BLaER1 (cell line): ENCODE results near the gene PSMD8.
"Not testable (repeated sequence)": the region's sequence is repeated elsewhere in the genome, so short reads cannot be mapped to it uniquely, and the experiment has no call there.

ENCODE experiments used
- H3K27ac ChIP-seq: shearing (Covaris generic); formaldehyde crosslinking; 2 replicates; pipeline ENCODE4 v1.8.1; 2022
- H3K27me3 ChIP-seq: shearing (Covaris generic); formaldehyde crosslinking; 2 replicates; pipeline ENCODE4 v1.8.1; 2022
- H3K36me3 ChIP-seq: shearing (Covaris generic); formaldehyde crosslinking; 2 replicates; pipeline ENCODE4 v1.8.1; 2022
- H3K4me1 ChIP-seq: shearing (Covaris generic); formaldehyde crosslinking; 2 replicates; pipeline ENCODE4 v1.8.1; 2022
- H3K4me2 ChIP-seq: shearing (Covaris generic); formaldehyde crosslinking; 2 replicates; pipeline ENCODE4 v1.8.1; 2022
- H3K4me3 ChIP-seq: shearing (Covaris generic); formaldehyde crosslinking; 2 replicates; pipeline ENCODE4 v1.8.1; 2022
- H3K9ac ChIP-seq: shearing (Covaris generic); formaldehyde crosslinking; 2 replicates; pipeline ENCODE4 v1.8.1; 2022
- H3K9me3 ChIP-seq: shearing (Covaris generic); formaldehyde crosslinking; 2 replicates; pipeline ENCODE4 v1.8.1; 2022
- H4K20me1 ChIP-seq: shearing (Covaris generic); formaldehyde crosslinking; 2 replicates; pipeline ENCODE4 v1.8.1; 2022
- Cebpa-rat ChIP-seq: shearing (Covaris generic); IDR thresholded peaks from 2 replicates; pipeline ENCODE4 v1.8.1; 2022

PSMD8 gene

DNA sequence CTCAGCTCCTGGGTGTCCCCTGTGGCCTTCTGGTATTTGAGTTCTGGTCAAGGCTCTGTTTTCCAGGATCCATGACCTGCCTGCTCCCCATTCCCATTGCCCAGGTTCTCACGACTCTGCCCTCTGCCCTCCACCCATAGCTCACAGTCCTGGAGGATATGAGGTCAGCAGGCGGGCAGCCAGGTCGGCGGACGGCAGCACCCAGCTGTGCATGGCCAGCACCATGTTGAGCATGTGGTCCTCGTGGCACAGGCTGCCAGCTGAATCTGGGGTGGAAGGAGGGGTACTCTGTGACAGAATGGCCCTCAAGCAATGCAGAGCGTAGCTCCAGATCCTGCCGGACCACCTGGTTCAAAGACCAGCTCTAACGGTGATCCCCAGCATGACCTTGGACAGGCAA, 46.6 kb downstream of the PSMD8 start:
- H3K27ac ChIP-seq, result no peak overlapping the region
- H3K36me3 ChIP-seq, result no peaks in the 10 kb centered on the region
- no peak overlapping the region for H3K4me2 ChIP-seq
- no peak overlapping the region for H3K4me3 ChIP-seq
- no peaks in the 10 kb centered on the region for H3K27me3 ChIP-seq
- peaks cover 43% of the 10 kb centered on the region for H3K4me1 ChIP-seq
- no peaks in the 10 kb centered on the region for H4K20me1 ChIP-seq
- H3K9ac ChIP-seq, result no peak overlapping the region
- no peak for TF ChIP-seq Cebpa-rat
- H3K9me3 ChIP-seq, result no peaks in the 10 kb centered on the region

GRCh38 chr19:38421856-38422255, 47.5 kb downstream of the PSMD8 start:
- Histone ChIP-seq H3K27me3 (no peaks in the 10 kb centered on the region), H3K9ac (no peak overlapping the region), H3K4me3 (no peak overlapping the region), H4K20me1 (no peaks in the 10 kb centered on the region), H3K27ac (no peak overlapping the region), H3K36me3 (no peaks in the 10 kb centered on the region), H3K9me3 (no peaks in the 10 kb centered on the region), H3K4me1 (peaks cover 52% of the 10 kb centered on the region), H3K4me2 (no peak overlapping the region)
- TF ChIP-seq Cebpa-rat, result no peak

DNA sequence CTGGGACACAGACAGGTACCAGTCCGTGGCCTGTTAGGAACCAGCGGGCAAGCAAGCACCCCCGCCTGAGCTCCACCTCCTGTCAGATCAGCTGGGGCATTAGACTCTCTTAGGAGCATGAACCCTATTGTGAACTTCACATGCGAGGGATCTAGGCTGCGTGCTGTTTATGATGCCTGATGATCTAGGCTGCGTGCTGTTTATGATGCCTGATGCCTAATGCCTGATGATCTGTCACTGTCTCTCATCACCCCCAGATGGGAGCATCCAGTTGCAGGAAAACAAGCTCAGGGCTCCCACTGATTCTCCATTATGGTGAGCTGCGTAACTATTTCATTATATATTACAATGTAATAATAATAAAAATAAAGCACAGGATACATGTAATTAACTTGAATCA, 48.1 kb downstream of the PSMD8 start:
- TF ChIP-seq Cebpa-rat, result no peak
- H3K27me3 ChIP-seq, result no peaks in the 10 kb centered on the region
- no peak overlapping the region for H3K9ac ChIP-seq
- peaks cover 52% of the 10 kb centered on the region for H3K4me1 ChIP-seq
- no peak overlapping the region for H3K27ac ChIP-seq
- no peaks in the 10 kb centered on the region for H3K9me3 ChIP-seq
- H3K36me3 ChIP-seq, result no peaks in the 10 kb centered on the region
- no peak overlapping the region for H3K4me2 ChIP-seq
- no peaks in the 10 kb centered on the region for H4K20me1 ChIP-seq
- H3K4me3 ChIP-seq, result no peak overlapping the region

DNA sequence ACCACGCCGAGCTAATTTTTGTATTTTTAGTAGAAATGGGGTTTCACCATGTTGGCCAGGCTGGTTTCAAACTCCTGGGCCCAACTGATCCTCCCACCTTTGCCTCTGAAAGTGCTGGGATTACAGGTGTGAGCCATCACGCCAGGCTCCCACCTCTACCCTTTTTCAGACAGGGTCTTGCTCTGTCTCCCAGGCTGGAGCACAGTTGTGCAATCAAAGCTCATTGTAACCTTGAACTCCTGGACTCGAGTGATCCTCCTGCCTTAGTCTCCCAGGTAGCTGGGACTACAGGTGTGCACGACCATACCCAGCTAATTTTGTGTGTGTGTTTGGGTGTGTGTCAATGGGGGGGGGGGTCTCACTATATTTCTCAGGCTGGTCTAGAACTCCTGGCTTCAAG, 49.9 kb downstream of the PSMD8 start:
- no peaks in the 10 kb centered on the region for H3K36me3 ChIP-seq
- no peak overlapping the region for H3K4me2 ChIP-seq
- no peaks in the 10 kb centered on the region for H3K9me3 ChIP-seq
- peaks cover 47% of the 10 kb centered on the region for H3K4me1 ChIP-seq
- TF ChIP-seq Cebpa-rat, result no peak
- H3K4me3 ChIP-seq, result no peak overlapping the region
- no peaks in the 10 kb centered on the region for H3K27me3 ChIP-seq
- no peak overlapping the region for H3K9ac ChIP-seq
- H4K20me1 ChIP-seq, result no peaks in the 10 kb centered on the region
- no peak overlapping the region for H3K27ac ChIP-seq

- no peak for TF ChIP-seq Cebpa-rat
- Histone ChIP-seq H3K9ac (peak overlapping the region; percentile 47; the same call in 1 of the 2 replicates), H3K4me2 (peak overlapping the region; percentile 93), H3K27me3 (no peaks in the 10 kb centered on the region), H3K36me3 (no peaks in the 10 kb centered on the region), H3K4me1 (peaks cover 53% of the 10 kb centered on the region), H3K27ac (peak overlapping the region; percentile 36; the same call in 1 of the 2 replicates), H4K20me1 (no peaks in the 10 kb centered on the region), H3K9me3 (no peaks in the 10 kb centered on the region), H3K4me3 (peak overlapping the region; percentile 42)
Observed at GRCh38 chr19:38425222-38425809, 50.9 kb downstream of the PSMD8 start.

- Histone ChIP-seq H3K27ac (peak within 1 kb of the TSS; percentile 36; the same call in 1 of the 2 replicates), H3K4me2 (peak within 1 kb of the TSS; percentile 93), H3K9ac (peak within 1 kb of the TSS; percentile 47; the same call in 1 of the 2 replicates), H3K36me3 (no peaks in the 10 kb centered on the region), H4K20me1 (no peaks in the 10 kb centered on the region), H3K4me3 (peak within 1 kb of the TSS; percentile 42), H3K9me3 (no peaks in the 10 kb centered on the region), H3K4me1 (peaks cover 53% of the 10 kb centered on the region), H3K27me3 (no peaks in the 10 kb centered on the region)
- TF ChIP-seq Cebpa-rat, result no peak
Observed at GRCh38 chr19:38425810-38426466, 51.6 kb downstream of the PSMD8 start, which contains the start of gene RASGRP4. TSS of gene RASGRP4 (minus strand) at chr19:38426219. CDS start at chr19:38426091, 128 bp downstream.

- not testable (repeated sequence) for H3K9me3 ChIP-seq, H3K4me3 ChIP-seq, H3K36me3 ChIP-seq, H4K20me1 ChIP-seq, H3K27me3 ChIP-seq, H3K9ac ChIP-seq, H3K27ac ChIP-seq
- Histone ChIP-seq H3K4me1 (peaks cover 53% of the 10 kb centered on the region), H3K4me2 (peak overlapping the region; percentile 93)
Observed at GRCh38 chr19:38427035-38427677, 52.8 kb downstream of the PSMD8 start.

GRCh38 chr19:38429055-38429810, 54.9 kb downstream of the PSMD8 start:
- no peak overlapping the region for H3K9ac ChIP-seq
- H3K4me1 ChIP-seq, result peaks cover 49% of the 10 kb centered on the region
- no peak for TF ChIP-seq Cebpa-rat
- H4K20me1 ChIP-seq, result no peaks in the 10 kb centered on the region
- H3K27ac ChIP-seq, result no peak overlapping the region
- peak overlapping the region; percentile 28; the same call in 1 of the 2 replicates for H3K4me2 ChIP-seq
- H3K36me3 ChIP-seq, result no peaks in the 10 kb centered on the region
- H3K9me3 ChIP-seq, result no peaks in the 10 kb centered on the region
- no peaks in the 10 kb centered on the region for H3K27me3 ChIP-seq
- no peak overlapping the region for H3K4me3 ChIP-seq

- H3K9ac ChIP-seq, result no peak overlapping the region
- H3K27ac ChIP-seq, result no peak overlapping the region
Observed at GRCh38 chr19:38429811-38430156, 55.4 kb downstream of the PSMD8 start.

More at GRCh38 chr19:38429811-38430156, 55.4 kb downstream of the PSMD8 start:
- Histone ChIP-seq H3K9me3 (no peaks in the 10 kb centered on the region), H3K4me3 (no peak overlapping the region), H3K4me2 (0 out of 2 replicates have a peak overlapping the region, but pooled peaks have one; percentile 28), H4K20me1 (no peaks in the 10 kb centered on the region), H3K4me1 (peaks cover 52% of the 10 kb centered on the region), H3K27me3 (no peaks in the 10 kb centered on the region), H3K36me3 (no peaks in the 10 kb centered on the region)
- TF ChIP-seq Cebpa-rat, result no peak
